HG03175 (cell line): ENCODE data around the gene NAPB.
A peak's percentile ranks its signal among the peaks of the same experiment; 100 is the strongest.

ENCODE experiments used
- ATAC-seq: cut with Tn5 transposase; IDR thresholded peaks from one replicate; pipeline ENCODE4 v1.9.1; 2021; ENCODE audit warnings: mild to moderate bottlenecking, moderate library complexity; ENCODE audit not compliant: unreplicated experiment

The NAPB gene

DNA sequence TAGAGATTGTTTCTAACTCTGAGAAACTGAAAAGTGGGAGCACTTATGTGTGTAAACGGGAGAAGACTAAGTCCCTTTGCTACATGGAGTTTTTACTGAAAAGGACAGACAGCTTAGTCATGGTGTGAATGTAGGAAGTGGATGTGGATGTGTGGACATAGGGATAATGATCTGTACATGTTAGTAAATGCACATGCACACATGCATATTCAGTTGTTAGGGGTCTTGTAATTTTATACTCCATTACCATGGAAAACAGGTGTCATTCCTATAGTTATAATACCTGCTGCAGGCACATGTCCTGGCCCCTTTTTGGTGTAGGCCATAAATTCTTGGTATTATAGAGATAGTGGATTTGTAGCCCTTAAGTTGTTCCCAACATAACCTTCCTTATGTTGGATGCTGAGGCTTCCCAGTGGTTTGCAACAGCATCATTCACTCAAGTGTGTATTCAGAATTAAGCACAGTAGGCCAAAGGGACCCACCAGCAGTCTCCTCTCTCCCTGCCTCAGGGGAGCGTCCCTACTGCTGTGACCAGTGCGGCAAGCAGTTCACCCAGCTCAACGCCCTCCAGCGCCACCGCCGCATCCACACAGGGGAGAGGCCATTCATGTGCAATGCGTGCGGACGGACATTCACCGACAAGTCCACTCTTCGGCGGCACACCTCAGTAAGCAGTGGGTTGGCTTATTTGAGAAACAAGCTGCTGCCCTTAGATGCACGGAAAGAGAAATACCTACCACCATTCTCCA, 52.0 kb downstream of the NAPB start:
- no peak for ATAC-seq

DNA sequence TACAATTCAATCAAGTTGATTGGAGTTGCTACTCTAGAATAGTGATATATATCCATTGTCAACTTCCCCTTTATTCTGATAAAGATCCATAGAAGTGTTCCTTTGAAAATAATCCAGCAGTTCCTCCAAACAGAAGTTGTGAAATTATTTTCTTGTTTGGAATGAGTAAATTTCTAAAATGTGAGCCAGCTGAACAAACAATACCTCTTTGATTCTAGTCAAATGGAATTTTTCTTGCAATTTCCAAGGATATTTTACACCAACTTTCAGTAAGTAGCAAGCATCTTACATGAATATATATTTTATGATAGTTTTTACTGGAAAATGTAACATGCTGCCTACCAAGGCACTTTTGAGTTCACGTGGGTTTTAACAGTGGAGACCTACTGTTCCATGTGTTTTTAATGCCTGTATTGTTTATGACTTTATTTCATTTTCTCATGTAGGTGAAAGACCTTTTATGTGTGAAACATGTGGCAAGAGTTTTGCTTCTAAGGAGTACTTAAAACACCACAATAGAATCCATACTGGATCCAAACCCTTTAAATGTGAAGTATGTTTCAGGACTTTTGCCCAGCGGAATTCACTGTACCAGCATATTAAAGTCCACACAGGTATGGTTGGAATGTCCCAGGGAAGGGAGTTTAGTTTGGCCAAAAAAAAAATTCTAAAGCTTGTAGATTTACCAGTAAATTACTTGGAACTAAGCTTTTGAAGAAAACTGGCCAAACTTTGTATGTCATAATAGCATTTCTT, 52.8 kb downstream of the NAPB start:
- no peak for ATAC-seq

- ATAC-seq: no peak
Measured at GRCh38 chr20:23367770-23368169, 53.5 kb downstream of the NAPB start.

DNA sequence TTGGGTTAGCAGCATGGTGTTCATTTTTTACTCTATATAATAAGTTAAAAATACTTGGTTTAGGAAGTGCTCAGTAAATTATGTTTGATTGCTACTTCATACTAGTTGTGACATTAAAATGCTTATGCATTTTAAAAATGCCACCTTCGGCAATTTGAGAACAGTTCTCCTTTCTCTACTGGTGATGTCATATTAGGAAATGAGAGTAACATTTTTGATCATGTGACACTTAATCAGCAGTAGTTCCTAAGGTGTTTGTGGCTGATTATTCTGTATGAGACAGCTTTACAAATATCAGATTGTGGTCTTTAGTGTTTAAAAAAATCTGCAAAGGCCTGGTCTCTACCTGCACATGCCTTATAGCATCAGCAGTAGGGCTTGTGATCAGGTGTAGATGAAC, 54.9 kb downstream of the NAPB start:
- no peak for ATAC-seq

GRCh38 chr20:23365390-23366165, 55.7 kb downstream of the NAPB start:
- ATAC-seq: no peak

- ATAC-seq: no peak
Measured at GRCh38 chr20:23363257-23363649, 58.0 kb downstream of the NAPB start.

- ATAC-seq: peak; percentile 13
Measured at GRCh38 chr20:23362392-23363256, 58.7 kb downstream of the NAPB start.

- peak; percentile 63 for ATAC-seq
Measured at GRCh38 chr20:23361476-23362391, 59.6 kb downstream of the NAPB start, which contains the start of gene GZF1. GZF1 (plus strand) TSS chr20:23362182; CDS start chr20:23364384, 2,202 bp downstream.

DNA sequence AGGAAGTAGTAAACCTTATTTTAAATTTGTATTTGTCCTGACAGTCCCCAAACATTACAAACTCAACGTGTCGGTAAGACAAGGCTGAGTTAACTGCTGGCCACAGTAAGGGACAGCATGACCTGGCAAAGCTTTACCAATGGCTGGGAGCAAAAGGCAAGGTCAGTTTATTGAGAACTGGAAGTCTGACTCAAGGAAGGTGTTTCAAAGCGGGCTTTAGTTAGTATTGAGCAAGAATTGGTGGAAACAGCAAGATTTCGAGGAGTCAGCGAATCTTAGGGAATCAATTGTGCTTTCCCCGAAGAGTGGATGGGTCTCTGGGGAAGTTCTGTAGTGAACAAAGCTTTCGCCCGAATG, 60.2 kb downstream of the NAPB start:
- ATAC-seq: no peak

- ATAC-seq: no peak
Measured at GRCh38 chr20:23360531-23360930, 60.8 kb downstream of the NAPB start.

GRCh38 chr20:23358923-23359593, 62.2 kb downstream of the NAPB start:
- no peak for ATAC-seq

DNA sequence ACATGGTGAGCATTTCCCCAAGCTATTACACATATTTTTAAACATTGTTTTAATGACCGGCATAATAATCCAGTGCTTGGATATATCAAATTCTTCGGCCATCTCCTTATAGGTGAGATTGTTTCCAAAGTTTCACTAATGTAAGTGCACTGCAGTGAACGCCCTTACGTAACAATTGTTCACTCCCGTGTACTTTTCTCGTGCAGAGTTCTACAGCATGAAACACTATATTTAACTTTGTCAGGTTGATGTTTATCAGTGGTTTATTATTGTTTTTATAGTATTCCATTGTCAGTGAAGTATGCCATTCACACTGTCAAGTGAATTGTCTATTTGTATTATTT, 62.8 kb downstream of the NAPB start:
- ATAC-seq: no peak

GRCh38 chr20:23357767-23358562, 63.3 kb downstream of the NAPB start:
- ATAC-seq: peak; percentile 70

GRCh38 chr20:23356203-23356602, 65.1 kb downstream of the NAPB start:
- ATAC-seq: no peak

GRCh38 chr20:23350904-23351838, 70.1 kb downstream of the NAPB start:
- ATAC-seq: peak; percentile 28

DNA sequence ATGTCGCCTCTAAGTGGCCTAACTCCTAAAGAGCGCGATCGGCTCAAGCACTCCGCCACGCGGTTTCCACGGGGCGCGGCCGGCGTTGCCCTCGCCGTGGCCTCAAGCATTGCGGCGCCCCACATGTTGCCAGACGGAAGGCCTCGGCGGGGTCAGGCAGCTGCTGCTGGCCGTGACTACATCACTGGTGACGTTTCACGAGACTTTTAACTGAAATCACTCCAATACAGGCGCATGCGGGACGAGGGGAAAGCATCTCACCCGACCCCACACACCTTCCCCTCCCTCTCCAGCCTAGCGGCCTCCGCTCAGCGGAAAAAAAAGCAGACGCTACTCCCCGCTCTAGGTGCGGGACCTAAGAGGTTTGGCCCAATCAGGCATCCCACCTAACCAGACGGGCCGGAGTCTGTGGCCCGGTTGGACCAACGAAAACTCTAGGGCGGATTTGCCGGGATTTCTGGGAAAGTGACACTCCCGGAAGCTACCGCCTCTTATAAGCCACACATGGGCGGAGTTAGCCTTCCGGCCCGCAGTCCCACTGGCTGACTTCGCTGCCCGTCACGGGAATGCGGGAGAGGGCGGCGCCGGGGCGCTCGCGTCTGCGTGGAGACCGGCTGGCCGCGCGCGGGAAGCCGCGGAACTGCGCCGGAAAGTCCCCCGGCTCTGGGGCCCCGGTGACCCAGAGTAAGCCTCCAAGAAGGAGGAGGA, 70.9 kb downstream of the NAPB start, which contains the start of gene NXT1:
TSS of gene NXT1 (plus strand) at position 596 of the 708 bp plus-strand sequence. CDS start 3,251 bp downstream, outside the sequence.
- ATAC-seq: peak; percentile 84
